HL-60 (cell line): ENCODE data around the gene MEF2A.
A peak's percentile ranks its signal among the peaks of the same experiment; 100 is the strongest.

Experiments used
- DNase-seq, 2 experiments: peaks; one replicate each; pipeline ENCODE4 v3.0.0-alpha.2; 2010 to 2020; ENCODE audit warnings: low read depth in 1 of 2, low spot score in 1 of 2
- H3K27ac ChIP-seq: fragments of 250-450 bp; sonication (Bioruptor Pico); replicated peaks from 2 replicates; pipeline ENCODE4 v1.5.1; 2020; ENCODE audit warnings: mild to moderate bottlenecking, moderate library complexity
- H3K27me3 ChIP-seq: fragments of 250-450 bp; sonication (Bioruptor Pico); 2 replicates; pipeline ENCODE4 v1.5.1; 2021; ENCODE audit warnings: mild to moderate bottlenecking, moderate library complexity; ENCODE audit not compliant: insufficient read depth, poor library complexity, severe bottlenecking
- H3K4me3 ChIP-seq: replicated peaks from 2 replicates; pipeline ENCODE4 v1.5.1; 2011; ENCODE audit warnings: mild to moderate bottlenecking, control low read depth, low read length; ENCODE audit not compliant: insufficient read depth
- CTCF ChIP-seq: IDR thresholded peaks from one replicate; pipeline ENCODE4 v1.5.1; 2011; ENCODE audit warnings: low read length, control low read depth, inconsistent platforms; ENCODE audit not compliant: insufficient read depth
- GABPA ChIP-seq: IDR thresholded peaks from 2 replicates; pipeline ENCODE4 v1.6.1; 2012; ENCODE audit warnings: low read depth
- POLR2AphosphoS5 ChIP-seq: IDR thresholded peaks from 2 replicates; pipeline ENCODE4 v1.6.1; 2012; ENCODE audit warnings: low read depth
- REST ChIP-seq: IDR thresholded peaks from 2 replicates; pipeline ENCODE4 v1.6.1; 2012; ENCODE audit warnings: low read depth; ENCODE audit not compliant: insufficient replicate concordance
- SPI1 ChIP-seq: IDR thresholded peaks from 2 replicates; pipeline ENCODE4 v1.6.1; 2012; ENCODE audit warnings: low read depth, mild to moderate bottlenecking, borderline replicate concordance

MEF2A gene

GRCh38 chr15:99630607-99631131 lies 64.9 kb downstream of the MEF2A start:
- Histone ChIP-seq H3K27ac (peak overlapping the region; percentile 60), H3K27me3 (no peaks in the 10 kb centered on the region), H3K4me3 (no peak overlapping the region)
- TF ChIP-seq SPI1 = no peak
- no peak for TF ChIP-seq GABPA
- no peak for TF ChIP-seq POLR2AphosphoS5
- TF ChIP-seq REST = no peak
- TF ChIP-seq CTCF = no peak
- no peak for DNase-seq

- Histone ChIP-seq H3K27ac (peak overlapping the region; percentile 60), H3K4me3 (no peak overlapping the region), H3K27me3 (no peaks in the 10 kb centered on the region)
- TF ChIP-seq CTCF (no peak), POLR2AphosphoS5 (no peak), REST (no peak), GABPA (no peak), SPI1 (peak; percentile 88)
- peak in 1 of 2 experiments; percentile 34 for DNase-seq
Measured at GRCh38 chr15:99631255-99631654, 65.5 kb downstream of the MEF2A start.

- no peak overlapping the region for H3K4me3 ChIP-seq
- DNase-seq = no peak
- no peak overlapping the region for H3K27ac ChIP-seq
- H3K27me3 ChIP-seq = no peaks in the 10 kb centered on the region
- TF ChIP-seq CTCF (no peak), POLR2AphosphoS5 (no peak), REST (no peak), GABPA (no peak), SPI1 (no peak)
Measured at GRCh38 chr15:99632521-99632920, 66.7 kb downstream of the MEF2A start.
